CD14-positive monocyte (primary cell): ENCODE data around the gene SLCO4A1. TPM values are rescaled to one million over a fixed set of nuclear protein-coding genes. Genes with fewer than 3 reads are reported as not detected.

Experiments used
- DNase-seq, 3 donors: peaks; one replicate each; pipeline ENCODE4 v3.0.0-alpha.2; 2011 to 2022
- H2AFZ ChIP-seq: 2 replicates; pipeline ENCODE4 v1.6.0; 2012; ENCODE audit warnings: mild to moderate bottlenecking, low read depth, low read length, inconsistent platforms; ENCODE audit not compliant: insufficient read depth, poor library complexity, severe bottlenecking
- H3K27ac ChIP-seq, 2 donors: 1 replicate in 1 of 2; 2 replicates in 1 of 2; pipeline ENCODE4 v1.5.1; 2012 to 2013; ENCODE audit warnings: low read length in 2 of 2, control low read depth in 1 of 2, inconsistent platforms in 1 of 2, low read depth in 1 of 2, mild to moderate bottlenecking in 1 of 2
- H3K27me3 ChIP-seq, 2 donors: one replicate each; pipeline versions ENCODE4 v1.6.0 to v1.6.1; 2011 to 2013; ENCODE audit warnings: low read length in 2 of 2; ENCODE audit not compliant: control insufficient read depth in 2 of 2, insufficient read depth in 2 of 2
- H3K36me3 ChIP-seq, 2 donors: replicated peaks in 1 of 2; 1 replicate in 1 of 2; 2 replicates in 1 of 2; pipeline versions ENCODE4 v1.5.1 to v1.6.1; 2012 to 2013; ENCODE audit warnings: low read length in 2 of 2, control low read depth in 1 of 2, inconsistent platforms in 1 of 2, mild to moderate bottlenecking in 1 of 2; ENCODE audit not compliant: insufficient read depth in 2 of 2, control insufficient read depth in 1 of 2
- H3K4me1 ChIP-seq, 2 donors: 1 replicate in 1 of 2; 2 replicates in 1 of 2; pipeline versions ENCODE4 v1.5.1 to v1.6.1; 2012 to 2013; ENCODE audit warnings: low read length in 2 of 2, control low read depth in 1 of 2, inconsistent platforms in 1 of 2, mild to moderate bottlenecking in 1 of 2, moderate library complexity in 1 of 2; ENCODE audit not compliant: insufficient read depth in 2 of 2, control insufficient read depth in 1 of 2
- H3K4me2 ChIP-seq: replicated peaks from 2 replicates; pipeline ENCODE3; 2012; ENCODE audit warnings: low read length, moderate library complexity, mild to moderate bottlenecking; ENCODE audit not compliant: poor library complexity, severe bottlenecking; ENCODE audit errors: extremely low read depth
- H3K4me3 ChIP-seq, 3 experiments: fragments of 200-600 bp in 1 of 3; sonication (generic) in 1 of 3; replicated peaks in 1 of 3; 1 replicate in 2 of 3; 2 replicates in 1 of 3; pipeline ENCODE4 v1.5.1; 2011 to 2013; ENCODE audit warnings: low read length in 3 of 3, mild to moderate bottlenecking in 3 of 3, control low read depth in 2 of 3, low read depth in 2 of 3, inconsistent platforms in 1 of 3, moderate library complexity in 1 of 3
- H3K79me2 ChIP-seq: 2 replicates; pipeline ENCODE4 v1.6.0; 2012; ENCODE audit warnings: mild to moderate bottlenecking, control low read depth, inconsistent platforms, low read length, moderate library complexity; ENCODE audit not compliant: insufficient read depth
- H3K9ac ChIP-seq: 2 replicates; pipeline ENCODE4 v1.6.0; 2017; ENCODE audit warnings: low read length, mild to moderate bottlenecking; ENCODE audit not compliant: insufficient read depth, poor library complexity, severe bottlenecking
- H3K9me3 ChIP-seq, 2 donors: replicated peaks in 1 of 2; 1 replicate in 1 of 2; 2 replicates in 1 of 2; pipeline versions ENCODE4 v1.5.1 to v1.6.1; 2012 to 2013; ENCODE audit warnings: low read length in 2 of 2, control low read depth in 1 of 2; ENCODE audit not compliant: control insufficient read depth in 1 of 2, insufficient read depth in 1 of 2
- H4K20me1 ChIP-seq: 2 replicates; pipeline ENCODE4 v1.6.0; 2012; ENCODE audit warnings: mild to moderate bottlenecking, low read length, control low read depth, moderate library complexity; ENCODE audit not compliant: insufficient read depth
- H3K27ac Mint-ChIP-seq, 7 donors: one replicate each; pipeline ENCODE4 v1.8.0; 2020; ENCODE audit warnings: mild to moderate bottlenecking in 7 of 7, mixed read lengths in 7 of 7, moderate library complexity in 6 of 7, inconsistent platforms in 2 of 7
- H3K27me3 Mint-ChIP-seq, 3 donors: one replicate each; pipeline ENCODE4 v1.8.0; 2021 to 2022; ENCODE audit warnings: low read depth in 3 of 3, mild to moderate bottlenecking in 3 of 3, mixed read lengths in 3 of 3, moderate library complexity in 3 of 3, inconsistent platforms in 1 of 3
- H3K36me3 Mint-ChIP-seq, 2 donors: one replicate each; pipeline ENCODE4 v1.8.0; 2020; ENCODE audit warnings: mixed read lengths in 2 of 2, inconsistent platforms in 1 of 2, mild to moderate bottlenecking in 1 of 2
- H3K4me1 Mint-ChIP-seq: one replicate; pipeline ENCODE4 v1.8.0; 2020; ENCODE audit warnings: mild to moderate bottlenecking, mixed read lengths
- H3K4me3 Mint-ChIP-seq, 2 donors: one replicate each; pipeline ENCODE4 v1.8.0; 2020; ENCODE audit warnings: mild to moderate bottlenecking in 2 of 2, mixed read lengths in 2 of 2, moderate library complexity in 1 of 2
- H3K9me3 Mint-ChIP-seq, 7 donors: one replicate each; pipeline ENCODE4 v1.8.0; 2020 to 2022; ENCODE audit warnings: mixed read lengths in 7 of 7, mild to moderate bottlenecking in 6 of 7, moderate library complexity in 6 of 7, inconsistent platforms in 2 of 7
- CTCF ChIP-seq: fragments of 200-600 bp; IDR thresholded peaks from one replicate; pipeline ENCODE4 v1.8.0; 2022; ENCODE audit warnings: antibody characterized with exemption, mild to moderate bottlenecking
- WGBS: methylation state at CpG from one replicate; pipeline ENCODE4 v1.1.5; 2013; ENCODE audit warnings: missing lambda C conversion rate; ENCODE audit not compliant: insufficient coverage; 5-methylcytosine and 5-hydroxymethylcytosine counted together
- intact Hi-C, 2 donors: fragments of 100-400 bp; cut with micrococcal nuclease; formaldehyde crosslinking; loops; one replicate each; pipeline versions ENCODE4 v1.15.0 to v1.15.1; 2023
- polyA plus RNA-seq, 3 donors: library from polyadenylated mRNA; depleted of rRNA in 1 of 3; unstranded in 2 of 3; stranded (reverse) in 1 of 3; fragments of 300-500 nt in 2 of 3; fragments of >200 nt in 1 of 3; fragmentation: Illumina TruSeq in 2 of 3; gene quantifications; 1 replicate in 2 of 3; 2 replicates in 1 of 3; pipeline ENCODE4 v1.2.3, GENCODE V29; 2012 to 2021

SLCO4A1 gene
- polyA plus RNA-seq, 3 donors, result 0.05 to 0.42 (median 0.26) TPM

- no peaks in the 10 kb centered on the region for H4K20me1 ChIP-seq
- Mint-ChIP-seq H3K27me3 (peaks cover 0 to 2% (median 1%) of the 10 kb centered on the region in 3 donors), H3K27ac (peak overlapping the region in 5 of 7 donors; percentile 13 to 66 (median 42)), H3K36me3 (peaks cover 2% of the 10 kb centered on the region in 2 donors), H3K4me3 (no peak overlapping the region), H3K9me3 (peaks cover 0 to 3% (median 0%) of the 10 kb centered on the region in 7 donors), H3K4me1 (peaks cover 41% of the 10 kb centered on the region)
- WGBS, result 67% methylated on average over 27 of the region's 27 CpGs
- H3K27ac ChIP-seq, result no peak overlapping the region
- H3K4me2 ChIP-seq, result no peak overlapping the region
- no peaks in the 10 kb centered on the region for H3K79me2 ChIP-seq
- peaks cover 23 to 53% of the 10 kb centered on the region in 2 donors for H3K4me1 ChIP-seq
- H3K9ac ChIP-seq, result no peak overlapping the region
- H3K4me3 ChIP-seq, result no peak overlapping the region
- H3K27me3 ChIP-seq, result no peaks in the 10 kb centered on the region
- H3K9me3 ChIP-seq, result no peaks in the 10 kb centered on the region
- H3K36me3 ChIP-seq, result no peaks in the 10 kb centered on the region
- peak; percentile 57 to 63 (median 58) for DNase-seq
- intact Hi-C loops, result loop anchor here (5.0 kb wide), 3 partner anchors 40 to 140 kb away; partner anchors contain the start of gene NTSR1 (in 1 of the 2)
- H2AFZ ChIP-seq, result no peak overlapping the region
- TF ChIP-seq CTCF, result no peak
Measured at GRCh38 chr20:62666736-62667529, 24.6 kb downstream of the SLCO4A1 start.

GRCh38 chr20:62667530-62668440 is 25.5 kb downstream of the SLCO4A1 start:
- Mint-ChIP-seq H3K9me3 (peaks cover 0 to 3% (median 0%) of the 10 kb centered on the region in 7 donors), H3K4me3 (no peak overlapping the region), H3K36me3 (peaks cover 2% of the 10 kb centered on the region in 2 donors), H3K4me1 (peaks cover 44% of the 10 kb centered on the region), H3K27ac (peak overlapping the region in 1 of 7 donors; percentile 66), H3K27me3 (peaks cover 0 to 2% (median 1%) of the 10 kb centered on the region in 3 donors)
- Histone ChIP-seq H3K4me1 (peaks cover 26 to 58% of the 10 kb centered on the region in 2 donors), H3K9me3 (no peaks in the 10 kb centered on the region), H3K9ac (no peak overlapping the region), H3K27me3 (no peaks in the 10 kb centered on the region), H3K36me3 (no peaks in the 10 kb centered on the region), H2AFZ (no peak overlapping the region), H4K20me1 (no peaks in the 10 kb centered on the region), H3K4me3 (no peak overlapping the region), H3K4me2 (no peak overlapping the region), H3K27ac (no peak overlapping the region), H3K79me2 (no peaks in the 10 kb centered on the region)
- no peak for DNase-seq
- WGBS, result 98% methylated on average over 28 of the region's 30 CpGs
- no peak for TF ChIP-seq CTCF
- intact Hi-C loops, result loop anchor here (2.0 to 5.0 kb wide), 4 partner anchors 40 to 140 kb away; partner anchors contain the start of gene NTSR1 (in 1 of the 2)
